Gastrocnemius medialis (tissue), 4 donors: ENCODE results near the gene MED9.

ENCODE experiments used
- POLR2A ChIP-seq, 2 donors: fragments of 450-650 bp; IDR thresholded peaks; one replicate each; pipeline ENCODE4 v1.6.1; 2017; ENCODE audit warnings: antibody characterized with exemption in 2 of 2, mild to moderate bottlenecking in 2 of 2, moderate library complexity in 2 of 2
- TF ChIP-seq, protein P1 (sequence below), 5 experiments: fragments of 450-650 bp in 3 of 5; fragments of 200-600 bp in 2 of 5; sonication (generic) in 2 of 5; IDR thresholded peaks in 4 of 5; conservative IDR thresholded peaks in 1 of 5; 1 replicate in 4 of 5; 2 replicates in 1 of 5; pipeline ENCODE4 v1.5.1; 2016 to 2019; ENCODE audit warnings: antibody characterized with exemption in 5 of 5, mild to moderate bottlenecking in 3 of 5, moderate library complexity in 3 of 5

GRCh38 chr17:17532991-17533390 is 56.2 kb downstream of the MED9 start:
- TF ChIP-seq, protein P1, sequence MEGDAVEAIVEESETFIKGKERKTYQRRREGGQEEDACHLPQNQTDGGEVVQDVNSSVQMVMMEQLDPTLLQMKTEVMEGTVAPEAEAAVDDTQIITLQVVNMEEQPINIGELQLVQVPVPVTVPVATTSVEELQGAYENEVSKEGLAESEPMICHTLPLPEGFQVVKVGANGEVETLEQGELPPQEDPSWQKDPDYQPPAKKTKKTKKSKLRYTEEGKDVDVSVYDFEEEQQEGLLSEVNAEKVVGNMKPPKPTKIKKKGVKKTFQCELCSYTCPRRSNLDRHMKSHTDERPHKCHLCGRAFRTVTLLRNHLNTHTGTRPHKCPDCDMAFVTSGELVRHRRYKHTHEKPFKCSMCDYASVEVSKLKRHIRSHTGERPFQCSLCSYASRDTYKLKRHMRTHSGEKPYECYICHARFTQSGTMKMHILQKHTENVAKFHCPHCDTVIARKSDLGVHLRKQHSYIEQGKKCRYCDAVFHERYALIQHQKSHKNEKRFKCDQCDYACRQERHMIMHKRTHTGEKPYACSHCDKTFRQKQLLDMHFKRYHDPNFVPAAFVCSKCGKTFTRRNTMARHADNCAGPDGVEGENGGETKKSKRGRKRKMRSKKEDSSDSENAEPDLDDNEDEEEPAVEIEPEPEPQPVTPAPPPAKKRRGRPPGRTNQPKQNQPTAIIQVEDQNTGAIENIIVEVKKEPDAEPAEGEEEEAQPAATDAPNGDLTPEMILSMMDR (IDR thresholded peaks at IDR 0.05 in 4 of 5, conservative IDR thresholded peaks at IDR 0.05 in 1 of 5), result no peak
- TF ChIP-seq POLR2A (IDR thresholded peaks at IDR 0.05), result no peak
